Heart left ventricle (tissue), 16 donors: ENCODE data around the gene CASP5. TPM values are rescaled to one million over a fixed set of nuclear protein-coding genes. Genes with fewer than 3 reads are reported as not detected.
"Not testable (repeated sequence)": the region's sequence is repeated elsewhere in the genome, so short reads cannot be mapped to it uniquely, and the experiment has no call there.

Source experiments
- ATAC-seq, 4 donors: fragments of 200-7000 bp; cut with Tn5 transposase; one replicate each; pipeline ENCODE4 v1.9.1; 2020 to 2022; ENCODE audit warnings: moderate library complexity in 4 of 4, mild to moderate bottlenecking in 3 of 4, moderate number of reproducible peaks in 1 of 4
- DNase-seq, 5 donors: peaks; one replicate each; pipeline ENCODE4 v3.0.0-alpha.2; 2020
- H3K27ac ChIP-seq, 12 donors: fragments of 200-600 bp; sonication (generic) in 4 of 12; one replicate each; pipeline versions ENCODE4 v1.5.0 to v1.8.0; 2016 to 2022; ENCODE audit warnings: mild to moderate bottlenecking in 2 of 12
- H3K27me3 ChIP-seq, 9 donors: fragments of 200-600 bp; sonication (generic) in 2 of 9; one replicate each; pipeline versions ENCODE4 v1.5.1 to v1.8.0; 2016 to 2022; ENCODE audit warnings: mild to moderate bottlenecking in 3 of 9
- H3K36me3 ChIP-seq, 9 donors: fragments of 200-600 bp; sonication (generic) in 2 of 9; one replicate each; pipeline versions ENCODE4 v1.5.0 to v1.8.0; 2018 to 2022; ENCODE audit warnings: mild to moderate bottlenecking in 2 of 9
- H3K4me1 ChIP-seq, 12 donors: fragments of 200-600 bp; sonication (generic) in 4 of 12; one replicate each; pipeline versions ENCODE4 v1.5.0 to v1.8.0; 2016 to 2022; ENCODE audit warnings: mild to moderate bottlenecking in 3 of 12
- H3K4me3 ChIP-seq, 12 donors: fragments of 200-600 bp; sonication (generic) in 4 of 12; one replicate each; pipeline versions ENCODE4 v1.5.0 to v1.8.0; 2017 to 2022; ENCODE audit warnings: mild to moderate bottlenecking in 9 of 12, moderate library complexity in 4 of 12
- H3K9me3 ChIP-seq, 12 donors: fragments of 200-600 bp; sonication (generic) in 4 of 12; one replicate each; pipeline versions ENCODE4 v1.5.0 to v1.8.0; 2016 to 2022; ENCODE audit warnings: mild to moderate bottlenecking in 1 of 12
- POLR2A ChIP-seq, 2 donors: fragments of 450-650 bp; IDR thresholded peaks; one replicate each; pipeline ENCODE4 v1.6.1; 2017; ENCODE audit warnings: antibody characterized with exemption in 2 of 2, mild to moderate bottlenecking in 2 of 2, moderate library complexity in 2 of 2
- WGBS, 4 donors: extraction: QIAGEN DNeasy Blood & Tissue Kit in 2 of 4; methylation state at CpG; one replicate each; pipeline versions ENCODE4 v1.1.5 to v1.1.7; 2013 to 2018; 5-methylcytosine and 5-hydroxymethylcytosine counted together
- intact Hi-C, 10 donors: fragments of 100-400 bp; cut with DNase I; formaldehyde crosslinking; loops; one replicate each; pipeline versions ENCODE4 v1.11.1 to v1.14.2; 2022
- polyA plus RNA-seq, 2 donors: library from polyadenylated mRNA; stranded (reverse); fragments of 200-250 nt; gene quantifications; one replicate each; pipeline ENCODE4 v1.2.3, GENCODE V29; 2013
- total RNA-seq, 9 donors: library from RNA; depleted of rRNA in 2 of 9; stranded (reverse); fragments of >200 nt in 2 of 9; fragmentation: NEBNext Ultra II Directional in 3 of 9; extraction: Animal tissue kit (Norgen Biotek cat#: 25700) in 3 of 9; gene quantifications; one replicate each; pipeline versions ENCODE4 v1.1.0 to v1.2.4, GENCODE V29; 2016 to 2023
- TF ChIP-seq, protein P1 (sequence below), 12 donors: fragments of 200-600 bp; sonication (generic) in 4 of 12; IDR thresholded peaks; one replicate each; pipeline versions ENCODE4 v1.5.0 to v1.8.0; 2018 to 2022; ENCODE audit warnings: antibody characterized with exemption in 12 of 12, mild to moderate bottlenecking in 5 of 12
- donor health status: ischemic (EF 13 %, LVEDD 7.1; RV severe dilation, severe dysfunction).
- donor health status: healthy with polysubstance abuse.
- donor health status: DM: no; HTN: yes; CAD: no.
- donor health status: DM: no; HTN: no; CAD: no.
- donor health status: ischemic (EF 25% LVEDD 6.9; RV normal size, moderate dysfunction).
- donor health status: ischemic (EF 25% LVEDD 5.7; RV mildly dilated, moderate dysfunction).
- donor health status: healthy.
- donor health status: DM: yes; HTN: yes; CAD: no.
- donor health status: ischemic (EF 35%, LVEDD 5.7; RV mildly dilated, moderate dysfunction).
- donor health status: nonischemic (EF 11% LVEDD 7.7; RV severe dilation, severe dysfunction).
- donor health status: DM: yes; HTN: yes; CAD: no.
- donor health status: PGD.
- donor health status: ischemic (EF 29% LVEDD 5.4; RV normal size, mild dysfunction).
- donor health status: nonischemic (EF 23%, LVEDD 6.1; RV moderate dilation, normal function).

The CASP5 gene
- total and polyA plus RNA-seq, 11 donors, result 0.10 to 2.7 (median 0.45) TPM; not detected in 8

GRCh38 chr11:105044557-105045524, 21.9 kb upstream of the CASP5 start, which contains the start of gene CARD16:
CARD16 (minus strand) TSS chr11:105045335; CDS start chr11:105045297, 38 bp downstream.
- not testable (repeated sequence) for H3K9me3 ChIP-seq, H3K27me3 ChIP-seq
- Histone ChIP-seq H3K27ac (peak within 1 kb of the TSS in 11 of 12 donors; percentile 34 to 86 (median 65)), H3K4me1 (peaks cover 0 to 52% (median 9%) of the 10 kb centered on the region in 12 donors), H3K4me3 (peak within 1 kb of the TSS in 11 of 12 donors; percentile 23 to 64 (median 51)), H3K36me3 (peaks cover 0 to 15% (median 5%) of the 10 kb centered on the region in 9 donors)
- peak; percentile 69 to 92 (median 82) for ATAC-seq
- intact Hi-C loops, result loop anchor here in 1 of 10 donors (5.0 kb wide), 1 partner anchor 78 kb away; the partner anchor contains the start of gene CASP4
- TF ChIP-seq POLR2A (IDR thresholded peaks at IDR 0.05), result peak in 1 of 2 donors; percentile 23
- peak in 3 of 5 donors; percentile 29 to 46 (median 39) for DNase-seq
- WGBS, 4 donors, result 39 to 51% (median 50%) methylated on average over 5 of the region's 5 CpGs

- Histone ChIP-seq H3K4me3 (peak overlapping the region in 3 of 12 donors; percentile 54 to 64 (median 62)), H3K4me1 (peaks cover 0 to 47% (median 8%) of the 10 kb centered on the region in 12 donors), H3K27ac (no peak overlapping the region), H3K27me3 (no peaks in the 10 kb centered on the region), H3K36me3 (peaks cover 0 to 19% (median 5%) of the 10 kb centered on the region in 9 donors), H3K9me3 (no peaks in the 10 kb centered on the region)
- DNase-seq, result no peak
- no peak for TF ChIP-seq POLR2A (IDR thresholded peaks at IDR 0.05)
- TF ChIP-seq, protein P1, sequence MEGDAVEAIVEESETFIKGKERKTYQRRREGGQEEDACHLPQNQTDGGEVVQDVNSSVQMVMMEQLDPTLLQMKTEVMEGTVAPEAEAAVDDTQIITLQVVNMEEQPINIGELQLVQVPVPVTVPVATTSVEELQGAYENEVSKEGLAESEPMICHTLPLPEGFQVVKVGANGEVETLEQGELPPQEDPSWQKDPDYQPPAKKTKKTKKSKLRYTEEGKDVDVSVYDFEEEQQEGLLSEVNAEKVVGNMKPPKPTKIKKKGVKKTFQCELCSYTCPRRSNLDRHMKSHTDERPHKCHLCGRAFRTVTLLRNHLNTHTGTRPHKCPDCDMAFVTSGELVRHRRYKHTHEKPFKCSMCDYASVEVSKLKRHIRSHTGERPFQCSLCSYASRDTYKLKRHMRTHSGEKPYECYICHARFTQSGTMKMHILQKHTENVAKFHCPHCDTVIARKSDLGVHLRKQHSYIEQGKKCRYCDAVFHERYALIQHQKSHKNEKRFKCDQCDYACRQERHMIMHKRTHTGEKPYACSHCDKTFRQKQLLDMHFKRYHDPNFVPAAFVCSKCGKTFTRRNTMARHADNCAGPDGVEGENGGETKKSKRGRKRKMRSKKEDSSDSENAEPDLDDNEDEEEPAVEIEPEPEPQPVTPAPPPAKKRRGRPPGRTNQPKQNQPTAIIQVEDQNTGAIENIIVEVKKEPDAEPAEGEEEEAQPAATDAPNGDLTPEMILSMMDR (IDR thresholded peaks at IDR 0.05), result no peak
- WGBS, 4 donors, result 87 to 95% (median 93%) methylated on average over 3 of the region's 3 CpGs
- intact Hi-C loops, result no loop called here
- ATAC-seq, result no peak
Observed at GRCh38 chr11:105042178-105042577, 19.2 kb upstream of the CASP5 start.

GRCh38 chr11:105040703-105041102, 17.7 kb upstream of the CASP5 start:
- intact Hi-C loops, result no loop called here
- peaks cover 0 to 46% (median 5%) of the 10 kb centered on the region in 12 donors for H3K4me1 ChIP-seq
- no peak overlapping the region for H3K27ac ChIP-seq
- H3K4me3 ChIP-seq, result no peak overlapping the region
- H3K27me3 ChIP-seq, result no peaks in the 10 kb centered on the region
- no peaks in the 10 kb centered on the region for H3K9me3 ChIP-seq
- no peak for ATAC-seq
- WGBS, 4 donors, result 90 to 97% (median 93%) methylated on average over 2 of the region's 2 CpGs
- no peak for DNase-seq
- H3K36me3 ChIP-seq, result peaks cover 0 to 19% (median 5%) of the 10 kb centered on the region in 9 donors
- TF ChIP-seq, protein P1 (IDR thresholded peaks at IDR 0.05), result no peak
- TF ChIP-seq POLR2A (IDR thresholded peaks at IDR 0.05), result no peak

GRCh38 chr11:105034813-105035620, 12.0 kb upstream of the CASP5 start, which contains the start of gene CASP1:
CASP1 (minus strand) TSS chr11:105035144; CDS start chr11:105035113, 31 bp downstream.
- 42 to 49% (median 46%) methylated on average over 3 of the region's 3 CpGs for WGBS, 4 donors
- Histone ChIP-seq H3K4me1 (peaks cover 0 to 63% (median 3%) of the 10 kb centered on the region in 12 donors), H3K27me3 (no peaks in the 10 kb centered on the region), H3K9me3 (no peaks in the 10 kb centered on the region), H3K36me3 (peaks cover 0 to 20% (median 12%) of the 10 kb centered on the region in 9 donors), H3K4me3 (peak within 1 kb of the TSS; percentile 12 to 66 (median 52)), H3K27ac (peak within 1 kb of the TSS; percentile 52 to 96 (median 68))
- TF ChIP-seq POLR2A (IDR thresholded peaks at IDR 0.05), result peak in 1 of 2 donors; percentile 31
- TF ChIP-seq, protein P1 (IDR thresholded peaks at IDR 0.05), result no peak
- intact Hi-C loops, result loop anchor here in 2 of 10 donors (10.0 kb wide), 1 partner anchor 70 kb away; the partner anchor contains the start of gene CASP4 (in 2 of the 2)
- DNase-seq (peak in 3 of 5 donors; percentile 36 to 54 (median 42)), ATAC-seq (peak; percentile 64 to 90 (median 88))

DNA sequence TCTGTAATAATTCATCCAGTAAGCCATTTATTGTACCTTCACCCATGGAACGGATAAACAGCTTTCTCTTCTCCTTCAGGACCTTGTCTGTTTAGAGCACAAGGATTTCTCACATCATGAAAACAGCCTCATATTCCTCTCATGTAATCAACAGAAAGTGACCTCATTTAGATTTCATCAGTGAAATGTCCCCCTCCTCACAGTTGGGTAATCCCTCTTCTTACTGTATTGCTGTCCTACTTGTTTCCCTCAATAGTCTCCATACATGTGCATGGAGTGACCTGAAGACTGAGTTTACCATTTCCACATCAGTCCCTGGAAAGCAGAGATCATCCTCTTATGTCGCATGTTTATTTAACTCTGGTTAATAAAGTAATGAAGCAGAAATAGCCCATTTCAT, 11.4 kb upstream of the CASP5 start:
- H3K27ac ChIP-seq, result peak overlapping the region; percentile 52 to 96 (median 68)
- WGBS, 4 donors, result 45 to 59% (median 55%) methylated on average over 2 of the region's 2 CpGs
- H3K9me3 ChIP-seq, DNase-seq, H3K27me3 ChIP-seq: not testable (repeated sequence)
- peak overlapping the region; percentile 12 to 66 (median 52) for H3K4me3 ChIP-seq
- H3K4me1 ChIP-seq, result peaks cover 0 to 65% (median 3%) of the 10 kb centered on the region in 12 donors
- peak in 2 of 4 donors; percentile 9 to 56 for ATAC-seq
- intact Hi-C loops, result loop anchor here in 2 of 10 donors (10.0 kb wide), 1 partner anchor 70 kb away; the partner anchor contains the start of gene CASP4 (in 2 of the 2)
- peaks cover 0 to 25% (median 18%) of the 10 kb centered on the region in 9 donors for H3K36me3 ChIP-seq
